SK-MEL-5 (cell line): ENCODE data around the gene GPR26. TPM values are rescaled to one million over a fixed set of nuclear protein-coding genes. Genes with fewer than 3 reads are reported as not detected.
A peak's percentile ranks its signal among the peaks of the same experiment; 100 is the strongest.

ENCODE experiments used
- DNase-seq: peaks from one replicate; pipeline ENCODE4 v3.0.0-alpha.2; 2016; ENCODE audit warnings: low read depth, low spot score
- in situ Hi-C: cut with HindIII; loops from 2 replicates; pipeline ENCODE4 v1.10.0; 2016; ENCODE audit warnings: low sequenced_read_pairs, high pct_unique_total_duplicates, low pct_unique_long_range_greater_than_20kb
- total RNA-seq: library from RNA; depleted of rRNA; stranded (reverse); fragments of >200 nt; shearing (Covaris generic); gene quantifications from 2 replicates; pipeline ENCODE4 v1.2.3, GENCODE V29; 2014

Gene GPR26
- total RNA-seq, 1 experiment from 2014 or later: not detected

DNA sequence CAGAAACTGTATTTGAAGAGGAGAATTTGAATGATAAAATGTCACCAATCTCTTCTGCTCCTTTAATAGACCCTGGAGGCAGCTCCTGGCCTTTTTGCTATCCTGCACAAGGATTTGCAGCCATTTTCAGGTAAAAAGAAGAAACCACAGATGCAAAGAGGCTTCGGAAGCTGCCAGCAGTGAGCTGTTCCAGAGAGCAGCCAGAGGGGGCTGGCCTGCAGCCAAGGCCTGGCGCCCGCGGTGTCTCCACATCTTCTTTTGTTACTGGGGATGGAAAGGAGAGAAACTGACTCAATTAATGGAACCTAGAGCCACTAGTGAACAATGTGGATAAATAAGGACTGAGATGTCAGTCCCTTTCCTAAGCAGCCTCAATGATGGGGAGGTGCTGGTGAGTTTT lies 23.9 kb upstream of the GPR26 start:
- in situ Hi-C loops: no loop called here
- no peak for DNase-seq

DNA sequence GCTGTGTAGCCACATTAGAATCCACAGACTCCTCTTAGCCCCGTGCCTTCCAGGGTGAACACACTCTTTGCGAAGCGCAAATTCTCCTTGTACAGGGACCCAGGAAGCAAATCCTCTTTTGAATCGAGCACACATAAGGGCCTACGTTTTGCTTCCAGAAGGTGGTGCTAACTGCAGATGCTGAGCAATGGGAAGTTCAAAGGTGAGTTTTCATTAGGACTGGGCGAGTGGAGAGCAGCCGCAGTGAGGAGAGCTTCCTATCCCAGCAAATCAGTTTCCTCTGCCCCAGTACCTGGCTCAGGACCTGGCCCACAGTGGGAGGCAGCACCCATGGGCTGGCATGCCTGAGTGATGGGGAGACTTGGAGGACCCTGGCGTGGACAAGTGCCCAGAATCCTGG lies 23.5 kb upstream of the GPR26 start:
- in situ Hi-C loops: no loop called here
- DNase-seq: peak; percentile 10

DNA sequence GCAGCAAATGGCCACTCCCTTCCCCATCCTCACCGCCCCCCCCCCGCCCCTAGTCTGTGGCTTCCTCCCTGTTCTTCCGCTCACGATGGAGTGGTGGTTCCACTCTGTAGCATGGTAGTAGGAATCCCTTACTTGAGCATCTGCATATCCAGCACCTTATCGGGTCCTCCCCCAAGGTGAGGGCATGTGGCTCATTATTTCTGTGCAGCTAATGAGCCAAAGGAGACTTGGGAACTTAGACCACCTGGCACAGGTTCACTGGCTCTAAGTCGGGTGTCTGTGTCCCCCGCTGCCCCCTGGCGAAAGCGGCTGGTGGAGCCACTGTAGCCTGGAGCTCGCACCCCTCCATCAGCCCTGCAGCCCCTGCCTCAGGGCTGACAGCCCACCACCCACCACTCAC lies 22.8 kb upstream of the GPR26 start:
- in situ Hi-C loops: no loop called here
- DNase-seq: no peak

DNA sequence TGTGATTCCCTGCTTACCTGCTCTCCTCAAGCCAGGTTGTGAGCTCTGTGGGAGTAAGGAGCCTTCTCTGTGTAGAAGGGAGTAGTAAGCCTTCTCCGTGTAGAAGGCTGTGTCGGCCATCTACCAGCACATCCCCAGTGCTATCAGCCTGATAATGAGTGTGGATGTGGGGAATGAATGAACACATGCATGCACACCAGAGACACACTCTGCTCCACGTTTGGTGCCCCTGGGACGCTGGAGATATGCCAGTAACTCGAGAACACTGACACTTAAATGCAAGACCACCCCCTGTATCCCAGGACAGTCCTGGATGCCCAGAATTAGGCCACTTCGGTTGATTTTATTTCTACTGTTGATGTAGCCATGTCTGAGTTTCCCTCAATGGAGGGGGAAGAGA lies 21.1 kb upstream of the GPR26 start:
- in situ Hi-C loops: no loop called here
- no peak for DNase-seq

DNA sequence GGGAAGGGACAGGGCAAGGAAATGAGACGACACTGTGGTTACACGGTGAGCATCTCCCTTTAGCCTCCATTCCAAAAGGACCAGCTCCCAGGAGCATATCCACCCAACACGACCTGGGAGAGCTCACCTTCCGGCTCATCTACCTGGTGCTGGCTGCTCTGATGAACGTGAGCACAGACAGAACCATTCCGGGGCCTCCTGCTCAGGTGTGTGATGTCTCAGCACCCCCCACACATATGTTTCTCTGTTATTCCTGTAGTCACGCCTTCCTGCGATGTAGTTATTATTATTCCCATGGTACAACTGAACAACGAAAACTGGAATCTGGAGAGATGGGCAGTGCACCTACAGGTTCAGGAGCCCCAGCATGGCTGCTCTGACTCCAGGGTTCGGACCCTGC lies 20.5 kb upstream of the GPR26 start:
- in situ Hi-C loops: no loop called here
- no peak for DNase-seq

DNA sequence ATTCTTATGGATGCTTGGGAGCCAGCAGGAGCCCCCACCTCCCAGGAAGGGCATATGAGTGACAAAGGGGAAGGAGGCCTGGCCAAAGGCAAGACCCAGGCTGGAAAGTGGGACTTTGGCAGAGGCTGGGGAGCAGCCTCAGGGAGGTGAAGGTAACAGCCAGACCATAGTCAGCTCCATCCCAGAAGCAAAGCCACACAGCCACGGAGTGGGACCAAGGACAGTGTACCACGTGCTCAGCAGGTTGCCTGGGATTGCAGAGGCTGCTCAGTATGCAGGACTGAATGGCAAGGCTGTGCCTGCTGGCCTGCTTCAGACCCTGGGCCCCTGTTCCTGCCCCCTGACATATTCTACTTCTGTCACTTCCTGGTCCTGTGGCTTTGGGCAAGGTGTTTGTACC lies 17.6 kb upstream of the GPR26 start:
- in situ Hi-C loops: no loop called here
- no peak for DNase-seq

DNA sequence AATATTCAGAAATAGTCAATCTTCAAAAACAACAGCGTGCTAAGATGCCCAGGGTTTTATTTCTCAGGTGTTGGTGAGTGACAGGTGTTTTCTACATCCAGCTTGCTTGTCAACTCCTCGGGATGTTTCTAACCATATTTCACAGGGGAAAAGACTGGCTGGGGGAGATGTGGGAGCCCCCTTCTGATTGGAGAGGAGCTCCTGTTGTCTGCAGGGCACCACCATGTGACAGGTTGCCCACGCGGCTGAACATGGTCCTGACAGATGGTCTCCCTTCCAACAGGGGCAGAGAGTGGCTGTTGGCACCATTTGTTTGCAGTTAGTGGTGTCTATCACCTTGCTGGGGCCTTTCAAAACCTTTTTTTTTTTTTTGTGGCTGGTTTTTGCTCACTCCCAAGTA lies 16.5 kb upstream of the GPR26 start:
- in situ Hi-C loops: no loop called here
- DNase-seq: no peak

DNA sequence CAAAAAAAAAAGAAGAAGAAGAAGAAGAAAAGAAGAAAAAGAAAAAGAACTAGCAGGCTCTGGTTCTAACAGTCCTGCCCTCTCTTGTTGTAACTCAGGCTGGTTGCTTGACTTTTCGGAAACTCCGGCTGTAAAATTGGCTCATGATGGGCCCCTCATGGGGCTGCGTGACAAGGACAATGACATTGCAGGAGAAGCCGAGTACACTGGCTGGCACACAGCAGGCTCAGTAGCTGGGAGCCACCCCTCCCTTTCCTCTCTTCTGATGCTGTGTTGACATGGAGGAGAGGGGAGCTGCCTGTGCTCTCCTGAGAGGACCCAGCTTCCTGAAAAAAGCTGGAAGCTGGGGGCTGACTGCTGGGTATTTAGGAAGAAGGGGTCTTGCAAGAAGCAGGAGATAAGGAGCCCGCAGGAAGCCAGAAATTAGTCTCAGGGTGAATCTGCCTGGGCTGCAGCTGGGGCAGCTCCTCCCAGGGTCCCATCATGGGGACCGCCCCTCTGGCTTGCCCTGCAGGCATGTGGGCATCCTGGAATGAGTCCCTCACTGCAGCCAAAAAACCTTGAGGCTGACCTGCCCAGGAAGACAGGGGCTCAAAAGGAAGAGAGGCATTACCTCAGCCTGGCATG lies 14.6 kb upstream of the GPR26 start:
- DNase-seq: no peak
- in situ Hi-C loops: no loop called here

DNA sequence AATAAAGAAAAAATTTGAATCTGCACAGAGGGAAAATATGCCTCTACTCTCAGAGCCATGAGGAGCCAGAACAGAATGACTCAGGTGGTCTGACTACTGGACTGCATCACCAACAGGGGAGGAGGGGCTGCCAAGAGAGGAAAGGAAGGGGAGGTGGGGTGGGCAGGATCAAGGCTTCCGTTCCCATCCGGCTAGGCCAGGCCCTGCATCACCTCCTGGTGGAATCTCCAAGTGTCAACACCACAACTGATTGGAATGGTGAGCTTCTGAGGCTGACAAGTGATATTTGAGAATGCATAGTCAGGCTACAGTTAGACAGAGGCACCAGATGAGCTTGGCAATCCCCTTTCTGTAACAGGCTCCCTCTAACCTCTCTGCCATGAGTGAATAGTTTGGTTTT lies 10.4 kb upstream of the GPR26 start:
- in situ Hi-C loops: no loop called here
- DNase-seq: peak; percentile 5

DNA sequence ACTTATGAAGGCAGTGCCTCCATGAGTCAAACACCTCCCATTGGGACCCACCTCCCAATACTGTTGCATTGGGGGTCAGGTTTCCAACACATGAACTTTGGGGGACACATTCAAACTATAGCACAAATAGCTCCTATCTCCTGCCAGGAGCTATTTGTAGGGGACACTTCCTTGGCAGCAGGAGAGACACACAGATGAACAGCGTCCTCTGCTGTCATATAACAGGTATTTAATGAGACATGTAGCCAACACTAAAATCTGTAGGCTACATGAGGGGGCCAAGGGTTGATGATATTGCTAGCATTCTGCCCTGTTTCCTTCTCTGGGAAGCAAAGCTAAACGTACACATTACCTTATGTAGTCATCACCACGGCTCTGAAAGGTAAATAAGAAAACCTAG lies 2.6 kb upstream of the GPR26 start:
- in situ Hi-C loops: no loop called here
- no peak for DNase-seq

DNA sequence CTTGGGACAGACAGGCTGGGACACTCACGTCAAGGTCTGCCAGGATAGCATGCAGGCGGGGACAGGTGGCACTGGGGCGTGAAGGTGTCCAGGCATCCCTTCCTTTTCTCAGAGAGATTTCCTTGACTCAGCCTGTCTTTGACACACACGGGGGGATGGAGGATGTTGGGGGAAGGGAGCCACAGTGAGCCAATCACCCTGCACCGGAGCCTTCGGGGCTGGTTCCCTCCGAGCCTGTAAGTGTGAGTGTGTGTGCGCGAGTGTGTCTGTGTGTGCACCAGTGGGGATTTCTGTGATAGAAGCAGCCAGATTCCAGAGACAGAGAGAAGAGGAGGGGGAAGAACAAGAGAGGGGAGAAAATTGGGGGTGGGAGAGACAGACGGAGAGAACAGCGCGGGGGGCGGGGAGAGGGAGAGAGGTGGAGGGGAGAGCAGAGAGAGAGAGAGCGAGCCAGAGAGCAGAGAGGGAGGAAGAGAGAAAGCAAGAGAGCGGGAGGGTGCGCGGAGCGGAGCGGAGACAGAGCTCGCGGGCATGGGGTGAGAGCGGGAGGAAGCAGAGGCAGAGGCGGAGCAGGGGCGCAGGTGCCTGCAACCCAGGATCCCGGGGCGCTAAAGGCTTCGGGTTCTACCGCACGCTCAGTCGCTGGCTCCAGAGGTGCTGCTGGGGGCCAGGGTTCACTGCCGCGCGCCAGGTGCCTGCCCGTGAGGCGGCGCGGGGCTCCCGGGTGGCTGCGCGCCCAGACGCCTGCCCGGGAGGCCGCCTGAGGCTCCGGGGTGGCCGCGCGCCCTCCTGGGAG lies 466 bp upstream of the GPR26 start:
- no peak for DNase-seq
- in situ Hi-C loops: no loop called here

DNA sequence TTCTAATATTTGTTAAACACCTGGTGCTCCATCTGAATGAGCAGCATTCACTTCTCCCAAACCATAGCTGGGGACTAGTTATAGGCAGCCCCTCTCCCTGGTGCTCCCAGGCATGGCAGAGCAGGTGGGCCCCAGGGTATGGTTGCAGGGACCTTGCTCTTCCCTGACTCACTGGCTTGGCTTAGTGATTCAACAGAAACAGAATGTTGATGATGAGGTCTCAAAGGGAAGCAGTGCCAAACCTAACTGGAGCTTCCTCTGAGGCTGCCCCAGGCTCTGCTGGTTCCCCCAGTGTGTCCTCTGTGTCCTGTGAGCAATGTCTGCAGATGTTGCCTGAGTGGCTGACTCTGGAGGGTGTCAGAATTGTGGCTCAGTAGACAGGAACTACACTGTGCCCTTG lies 3.7 kb downstream of the GPR26 start:
- in situ Hi-C loops: no loop called here
- DNase-seq: no peak

DNA sequence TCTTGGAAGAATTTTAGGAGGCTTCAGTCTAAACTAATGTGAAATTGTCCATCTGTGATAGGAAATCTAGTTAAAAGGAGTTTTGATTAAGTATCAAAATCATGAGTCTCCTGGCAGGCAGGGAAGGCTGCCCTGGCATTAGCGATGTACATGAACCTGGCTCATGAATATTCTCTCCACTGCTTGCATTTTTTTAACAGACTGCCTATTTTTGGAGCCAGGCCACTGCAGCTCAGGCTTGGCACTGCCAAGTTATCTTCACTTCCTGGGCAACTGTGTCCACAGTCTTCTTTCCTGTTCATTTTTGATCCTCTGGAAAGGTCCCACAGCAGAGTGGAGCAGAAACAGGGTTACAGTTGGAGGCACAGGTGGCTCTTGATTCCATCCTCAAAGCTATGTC lies 7.0 kb downstream of the GPR26 start:
- in situ Hi-C loops: no loop called here
- no peak for DNase-seq

DNA sequence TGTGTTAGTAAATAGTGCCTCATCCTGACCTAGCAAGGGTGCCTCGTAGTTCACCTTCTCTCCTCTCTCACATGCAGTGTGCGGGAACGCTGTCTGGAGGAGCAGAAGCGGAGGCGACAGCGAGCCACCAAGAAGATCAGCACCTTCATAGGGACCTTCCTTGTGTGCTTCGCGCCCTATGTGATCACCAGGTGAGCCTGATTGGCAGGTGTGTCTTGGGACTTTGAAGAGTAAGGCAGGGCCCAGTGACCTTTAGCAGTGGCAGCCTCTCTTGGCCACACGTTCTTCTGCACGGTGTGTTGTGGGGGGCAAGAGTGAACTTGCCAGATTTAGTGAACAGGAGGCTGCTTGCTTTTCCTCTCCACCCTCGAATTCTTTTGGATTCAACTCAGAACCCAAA lies 8.6 kb downstream of the GPR26 start:
- DNase-seq: no peak
- in situ Hi-C loops: no loop called here

DNA sequence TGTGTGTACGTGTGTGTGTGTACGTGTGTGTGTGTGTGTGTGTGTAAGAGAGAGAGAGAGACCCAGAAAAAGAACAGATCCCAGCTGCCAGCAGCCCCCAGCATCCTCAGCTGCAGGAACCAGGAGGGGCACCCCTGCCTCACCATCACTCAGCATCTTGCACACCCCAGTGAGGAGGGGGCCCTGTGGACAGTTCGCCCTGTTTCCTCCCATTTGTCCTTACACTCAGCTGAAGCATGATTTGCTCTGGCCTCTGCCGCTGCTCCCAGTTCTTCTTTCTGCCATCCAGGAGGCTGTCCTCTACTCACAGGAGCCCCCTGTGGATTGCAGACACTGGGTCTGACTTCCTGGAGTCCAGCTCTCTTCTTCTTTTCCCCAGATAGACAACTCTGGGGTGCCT lies 9.7 kb downstream of the GPR26 start:
- in situ Hi-C loops: no loop called here
- DNase-seq: no peak

DNA sequence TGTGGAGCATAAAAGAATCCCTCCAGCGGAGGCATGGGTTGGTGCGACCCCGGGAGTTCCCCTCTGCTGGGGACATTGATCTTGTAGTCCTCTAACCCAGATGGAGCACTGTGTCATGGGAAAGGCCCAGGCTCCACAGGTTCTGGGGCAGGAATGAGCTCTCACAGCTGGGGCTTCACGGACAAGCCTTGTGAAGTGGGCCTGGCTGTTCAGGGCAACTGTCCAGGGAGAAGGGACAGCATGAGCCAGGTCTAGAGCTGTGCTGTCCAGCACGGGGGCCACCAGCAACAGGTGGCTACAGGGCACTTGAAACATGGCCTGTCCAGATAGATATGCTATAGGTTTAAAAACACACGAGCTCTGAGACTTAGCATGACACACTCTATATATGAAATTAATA lies 11.4 kb downstream of the GPR26 start:
- no peak for DNase-seq
- in situ Hi-C loops: no loop called here

DNA sequence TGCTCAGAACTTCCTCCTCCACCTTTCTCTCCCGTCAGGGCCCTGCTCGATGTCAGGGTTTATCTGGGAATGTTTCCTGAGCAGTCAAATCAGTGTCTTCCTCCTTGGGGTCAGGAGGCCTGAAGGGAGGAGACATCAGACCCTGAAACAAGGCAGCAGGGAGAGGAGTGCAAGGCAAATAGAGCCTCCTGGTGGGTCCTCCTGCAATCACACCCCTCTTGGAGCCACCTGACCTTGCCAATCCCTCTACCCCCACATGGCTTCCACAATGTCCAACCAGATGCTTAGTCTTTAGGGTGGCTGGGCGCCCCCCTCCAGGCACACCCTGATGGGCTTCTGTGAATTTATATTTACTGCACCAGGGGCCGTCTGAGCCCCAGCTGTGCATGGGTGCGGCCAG lies 12.2 kb downstream of the GPR26 start:
- peak; percentile 3 for DNase-seq
- in situ Hi-C loops: no loop called here

DNA sequence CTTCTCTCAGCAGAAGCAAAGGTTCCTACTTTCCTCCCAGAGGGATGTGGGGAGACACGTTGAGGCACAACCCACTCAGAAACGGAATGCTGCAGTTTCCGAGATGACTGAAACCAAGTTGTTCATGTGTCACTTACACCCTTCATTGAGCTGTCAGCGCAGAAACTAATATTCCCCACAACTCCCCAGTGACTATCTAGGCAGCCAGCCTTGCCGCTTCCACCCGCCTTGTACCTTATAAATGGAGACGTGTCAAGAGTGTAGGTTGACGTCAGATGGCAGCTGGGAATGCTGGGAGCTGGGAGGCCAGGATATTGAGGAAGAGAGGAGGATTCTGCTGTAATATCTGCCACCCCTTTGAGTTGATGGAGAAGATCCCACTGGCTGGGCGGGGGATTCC lies 15.1 kb downstream of the GPR26 start:
- DNase-seq: no peak
- in situ Hi-C loops: no loop called here

DNA sequence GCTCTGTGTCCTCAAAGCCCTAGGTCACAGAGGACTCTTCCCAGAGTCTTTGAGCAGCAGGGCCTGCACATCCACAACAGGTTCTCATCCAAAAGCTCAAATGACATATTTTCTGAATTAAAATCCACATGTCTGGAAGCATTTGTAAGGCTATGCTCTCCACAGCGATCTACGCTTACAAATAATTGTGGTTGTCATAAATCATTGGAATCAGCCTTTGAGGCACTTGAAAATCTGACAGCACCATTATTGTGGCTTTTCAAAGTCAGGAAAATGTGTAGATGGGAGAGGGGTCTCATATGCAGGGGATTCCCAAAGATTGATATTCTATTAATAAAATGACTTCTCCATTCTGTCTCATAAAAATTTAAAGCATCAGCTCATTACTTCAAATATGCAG lies 16.3 kb downstream of the GPR26 start:
- no peak for DNase-seq
- in situ Hi-C loops: no loop called here
